OCI-LY3 (cell line): ENCODE results near the gene TAMM41.

Source experiments
- H2AFZ ChIP-seq: fragments of 200-600, 300-600 bp; shearing (Covaris generic); 2 replicates; pipeline ENCODE4 v1.6.0; 2014; ENCODE audit warnings: antibody characterized with exemption, low read depth, low read length
- H3K27ac ChIP-seq: fragments of 200-600, 300-600 bp; sonication (generic); 2 replicates; pipeline ENCODE4 v1.5.1; 2014; ENCODE audit warnings: mild to moderate bottlenecking, low read length, moderate library complexity, mixed read lengths
- H3K27me3 ChIP-seq: fragments of 200-600, 300-600 bp; sonication (generic); 2 replicates; pipeline ENCODE4 v1.6.1; 2014; ENCODE audit warnings: low read depth, low read length, mixed read lengths
- H3K36me3 ChIP-seq: fragments of 200-600, 300-600 bp; sonication (generic); replicated peaks from 2 replicates; pipeline ENCODE3; 2014; ENCODE audit warnings: low read depth, low read length, mixed read lengths
- H3K4me1 ChIP-seq: fragments of 300-600, 200-600 bp; sonication (generic); 2 replicates; pipeline ENCODE4 v1.6.1; 2014; ENCODE audit warnings: low read length, mixed read lengths
- H3K4me2 ChIP-seq: fragments of 200-600, 300-600 bp; sonication (generic); 2 replicates; pipeline ENCODE4 v1.6.1; 2014; ENCODE audit warnings: low read length, mixed read lengths
- H3K4me3 ChIP-seq: fragments of 300-600, 200-600 bp; sonication (generic); 2 replicates; pipeline ENCODE4 v1.5.1; 2014; ENCODE audit warnings: antibody characterized with exemption, mild to moderate bottlenecking, low read length, moderate library complexity
- H3K79me2 ChIP-seq: fragments of 300-600, 200-600 bp; shearing (Covaris generic); 2 replicates; pipeline ENCODE4 v1.6.1; 2014; ENCODE audit warnings: mild to moderate bottlenecking, low read length, mixed read lengths
- H3K9ac ChIP-seq: fragments of 300-600, 200-600 bp; shearing (Covaris generic); 2 replicates; pipeline ENCODE4 v1.6.0; 2014; ENCODE audit warnings: mild to moderate bottlenecking, low read length, moderate library complexity
- H3K9me3 ChIP-seq: fragments of 200-600, 300-600 bp; shearing (Covaris generic); 2 replicates; pipeline ENCODE4 v1.6.1; 2014; ENCODE audit warnings: low read length, mixed read lengths; ENCODE audit not compliant: insufficient read depth
- H4K20me1 ChIP-seq: fragments of 200-600, 300-600 bp; sonication (generic); 2 replicates; pipeline ENCODE4 v1.6.1; 2016; ENCODE audit warnings: low read length, mixed read lengths; ENCODE audit not compliant: insufficient read depth
- CTCF ChIP-seq: fragments of 200-600, 300-600 bp; sonication (generic); IDR thresholded peaks from 2 replicates; pipeline ENCODE4 v1.5.1; 2014; ENCODE audit warnings: antibody characterized with exemption, low read length, low read depth
- EZH2phosphoT487 ChIP-seq: fragments of 200-600 bp; shearing (Covaris generic); IDR thresholded peaks from 2 replicates; pipeline ENCODE4 v1.6.1; 2018; ENCODE audit warnings: antibody characterized with exemption, mixed run types, low read depth

Gene TAMM41

GRCh38 chr3:11770477-11771391 lies 76.0 kb downstream of the TAMM41 start:
- H3K27ac ChIP-seq, result no peak overlapping the region
- peak overlapping the region; percentile 57 for H3K4me2 ChIP-seq
- peak overlapping the region; percentile 12 for H2AFZ ChIP-seq

GRCh38 chr3:11769704-11770476 lies 76.8 kb downstream of the TAMM41 start:
- no peak overlapping the region for H3K9ac ChIP-seq
- H4K20me1 ChIP-seq, result no peaks in the 10 kb centered on the region
- H3K4me1 ChIP-seq, result peaks cover 12% of the 10 kb centered on the region
- no peaks in the 10 kb centered on the region for H3K9me3 ChIP-seq
- peak overlapping the region; percentile 57 for H3K4me2 ChIP-seq
- H3K36me3 ChIP-seq, result no peaks in the 10 kb centered on the region
- peak overlapping the region; percentile 12 for H2AFZ ChIP-seq
- no peaks in the 10 kb centered on the region for H3K79me2 ChIP-seq
- TF ChIP-seq CTCF, result no peak
- H3K27ac ChIP-seq, result no peak overlapping the region
- no peaks in the 10 kb centered on the region; the same call in 1 of the 2 replicates for H3K27me3 ChIP-seq
- peak overlapping the region; percentile 44; the same call in 1 of the 2 replicates for H3K4me3 ChIP-seq

More at GRCh38 chr3:11770477-11771391, 76.0 kb downstream of the TAMM41 start:
- Histone ChIP-seq H3K4me1 (peaks cover 12% of the 10 kb centered on the region), H3K27me3 (no peaks in the 10 kb centered on the region), H4K20me1 (no peaks in the 10 kb centered on the region), H3K9ac (peak overlapping the region; percentile 16; the same call in 1 of the 2 replicates), H3K36me3 (no peaks in the 10 kb centered on the region), H3K79me2 (no peaks in the 10 kb centered on the region), H3K9me3 (no peaks in the 10 kb centered on the region), H3K4me3 (peak overlapping the region; percentile 44; the same call in 1 of the 2 replicates)
- no peak for TF ChIP-seq EZH2phosphoT487
- TF ChIP-seq CTCF, result no peak

GRCh38 chr3:11768604-11769003 lies 78.1 kb downstream of the TAMM41 start:
- H3K27ac ChIP-seq, result no peak overlapping the region
- H2AFZ ChIP-seq, result no peak overlapping the region
- no peaks in the 10 kb centered on the region for H3K36me3 ChIP-seq
- TF ChIP-seq CTCF (no peak), EZH2phosphoT487 (no peak)
- H3K4me2 ChIP-seq, result no peak overlapping the region
- H3K9me3 ChIP-seq, result no peaks in the 10 kb centered on the region
- H3K27me3 ChIP-seq, result no peaks in the 10 kb centered on the region; the same call in 1 of the 2 replicates
- H3K79me2 ChIP-seq, result no peaks in the 10 kb centered on the region
- peaks cover 12% of the 10 kb centered on the region for H3K4me1 ChIP-seq
- H4K20me1 ChIP-seq, result no peaks in the 10 kb centered on the region
- H3K9ac ChIP-seq, result no peak overlapping the region
- no peak overlapping the region for H3K4me3 ChIP-seq

GRCh38 chr3:11764931-11765363 lies 81.7 kb downstream of the TAMM41 start:
- no peaks in the 10 kb centered on the region for H3K9me3 ChIP-seq
- no peaks in the 10 kb centered on the region for H3K36me3 ChIP-seq
- TF ChIP-seq EZH2phosphoT487 (no peak), CTCF (no peak)
- H3K4me3 ChIP-seq, result no peak overlapping the region
- no peak overlapping the region for H2AFZ ChIP-seq
- peaks cover 3% of the 10 kb centered on the region; the same call in 1 of the 2 replicates for H3K4me1 ChIP-seq
- H3K27ac ChIP-seq, result no peak overlapping the region
- H3K79me2 ChIP-seq, result no peaks in the 10 kb centered on the region
- H3K4me2 ChIP-seq, result no peak overlapping the region
- H3K9ac ChIP-seq, result no peak overlapping the region
- no peaks in the 10 kb centered on the region for H4K20me1 ChIP-seq
- no peaks in the 10 kb centered on the region; the same call in 1 of the 2 replicates for H3K27me3 ChIP-seq
